ENCODE data around the gene COX6A2. TPM values are rescaled to one million over a fixed set of nuclear protein-coding genes. Genes with fewer than 3 reads are reported as not detected.

Gene COX6A2
- total RNA-seq, 1 experiment from 2014 or later = not detected

- Histone ChIP-seq H4K5ac (ENCODE audit: insufficient read length, low read depth, low read length) (no peak overlapping the region), H3K23ac (ENCODE audit: insufficient read length, low read depth, low read length) (no peak overlapping the region), H3K23me2 (ENCODE audit: insufficient read length, low read depth, low read length, poor library complexity, severe bottlenecking) (peaks cover 8% of the 10 kb centered on the region), H3K4ac (ENCODE audit: low read depth, low read length) (no peak overlapping the region), H3K18ac (ENCODE audit: insufficient read length, low read depth, low read length) (no peak overlapping the region), H2BK15ac (ENCODE audit: low read depth, low read length) (no peak overlapping the region), H2BK12ac (ENCODE audit: insufficient read length, low read depth, low read length) (no peak overlapping the region), H2AK5ac (ENCODE audit: insufficient read length, low read length) (no peak overlapping the region), H4K20me1 (ENCODE audit: control insufficient read depth, insufficient read depth, insufficient read length) (no peaks in the 10 kb centered on the region), H4K91ac (ENCODE audit: insufficient read length, low read depth, low read length) (no peak overlapping the region), H3K9ac (ENCODE audit: extremely low read depth, insufficient read length, low read length) (no peak overlapping the region), H3K9me3 (ENCODE audit: control insufficient read depth, low read depth, low read length) (no peaks in the 10 kb centered on the region), H3K27me3 (ENCODE audit: insufficient read depth, low read length) (no peaks in the 10 kb centered on the region), H2AFZ (ENCODE audit: low read length) (no peak overlapping the region), H2BK120ac (ENCODE audit: low read depth, low read length, poor library complexity, severe bottlenecking) (no peak overlapping the region), H3K27ac (ENCODE audit: insufficient read length, low read depth, low read length) (no peak overlapping the region), H3T11ph (ENCODE audit: low read length) (no peak overlapping the region), H2BK5ac (ENCODE audit: insufficient read length, low read length) (no peak overlapping the region), H2BK20ac (ENCODE audit: low read depth, low read length, poor library complexity, severe bottlenecking) (no peak overlapping the region), H3K79me2 (ENCODE audit: insufficient read depth, low read length) (no peaks in the 10 kb centered on the region; the same call in 1 of the 2 replicates), H3K14ac (ENCODE audit: insufficient read depth, low read length) (no peak overlapping the region), H3K56ac (ENCODE audit: insufficient read length, low read depth, low read length) (no peak overlapping the region), H4K8ac (replicated peaks; ENCODE audit: insufficient read length, low read depth, low read length) (no peak overlapping the region), H3K4me2 (ENCODE audit: insufficient read depth, insufficient read length, low read length) (no peak overlapping the region), H3K79me1 (ENCODE audit: insufficient read depth, low read depth, low read length, poor library complexity, severe bottlenecking) (peaks cover 4% of the 10 kb centered on the region), H3K4me1 (ENCODE audit: insufficient read depth, low read length) (peaks cover 9% of the 10 kb centered on the region; the same call in 1 of the 2 replicates)
- no peak overlapping the region for H3K27ac Mint-ChIP-seq
- H3K4me3 Mint-ChIP-seq = peak overlapping the region in 1 of 2 experiments; percentile 92; a peak in 1 of 5 replicates
- TF ChIP-seq CTCF (conservative IDR thresholded peaks at IDR 0.05) = no peak
- H3K36me3 Mint-ChIP-seq (ENCODE audit: insufficient read depth in 1 of 3, low read depth in 3 of 3) = peaks cover 0 to 5% (median 0%) of the 10 kb centered on the region in 3 experiments; a peak in 4 of 7 replicates
- H3K4me1 Mint-ChIP-seq = peaks cover 37 to 45% of the 10 kb centered on the region in 2 experiments
- no peak for DNase-seq
- no peaks in the 10 kb centered on the region for H3K9me3 Mint-ChIP-seq
- WGBS (ENCODE audit: extremely low coverage, insufficient read length, low lambda C conversion rate) = no CpG with 5 or more reads among the region's 8 CpGs
- no peaks in the 10 kb centered on the region for H3K27me3 Mint-ChIP-seq (ENCODE audit: low read depth)
These were observed 28.8 kb upstream of the COX6A2 start for GRCh38 chr16:31456988-31457360.

Measured in H9 (cell line).